ENCODE data around the gene ATG9B. TPM values are rescaled to one million over a fixed set of nuclear protein-coding genes. Genes with fewer than 3 reads are reported as not detected.

The ATG9B gene
- total and polyA plus RNA-seq, 9 of the 15 experiments (the other 6 are each of a cell fraction or from before 2014, with no cell fraction given) = 0.29 to 8.0 (median 2.1) TPM

- TF ChIP-seq KDM5B (IDR thresholded peaks at IDR 0.05; ENCODE audit: insufficient replicate concordance, low read depth, low read length) = peak; percentile 86
- TF ChIP-seq TCF7L2 (IDR thresholded peaks at IDR 0.05; ENCODE audit: low read depth, low read length) = no peak
- TF ChIP-seq ZMIZ1 (IDR thresholded peaks at IDR 0.05; ENCODE audit: low read depth in 2 of 2, low read length in 2 of 2) = 0 out of 4 replicates have a peak, but pooled peaks of 1 of the 2 experiments have one; percentile 10
- TF ChIP-seq MYNN (IDR thresholded peaks at IDR 0.05) = peak; percentile 12; the same call in 1 of the 2 replicates
- TF ChIP-seq MYNN (CRISPR knock-in tag; IDR thresholded peaks at IDR 0.05) = no peak
- peak; percentile 87; the same call in 1 of the 2 replicates for TF ChIP-seq GATAD2A (IDR thresholded peaks at IDR 0.05)
- TF ChIP-seq PHF8 (IDR thresholded peaks at IDR 0.05; ENCODE audit: borderline replicate concordance, low read length) = peak; percentile 88; the same call in 1 of the 2 replicates
- TF ChIP-seq SIN3A (IDR thresholded peaks at IDR 0.05; ENCODE audit: borderline replicate concordance in 2 of 2, control insufficient read depth in 1 of 2, low read depth in 2 of 2, low read length in 2 of 2) = peak; percentile 49 to 76; a peak in 3 of 4 replicates
- 0 out of 4 replicates have a peak, but pooled peaks of 1 of the 2 experiments have one; percentile 47 for TF ChIP-seq SRF (CRISPR knock-in tag; IDR thresholded peaks at IDR 0.05)
- TF ChIP-seq WHSC1 (IDR thresholded peaks at IDR 0.05; ENCODE audit: low read length) = no peak
- no peak for TF ChIP-seq ZNF41 (CRISPR knock-in tag; conservative IDR thresholded peaks at IDR 0.05)
- peak in 1 of 2 experiments; percentile 59; a peak in 2 of 4 replicates for TF ChIP-seq NONO (IDR thresholded peaks at IDR 0.05; ENCODE audit: low read depth in 2 of 2, low read length in 1 of 2)
- TF ChIP-seq POLR2AphosphoS5 (IDR thresholded peaks at IDR 0.05; ENCODE audit: control insufficient read depth, insufficient read depth, low read depth, low read length) = peak; percentile 57; the same call in 1 of the 2 replicates
- no peak for TF ChIP-seq CEBPZ (IDR thresholded peaks at IDR 0.05; ENCODE audit: borderline replicate concordance, low read depth, low read length)
These were observed 49.6 kb downstream of the ATG9B start (continued) for GRCh38 chr7:150974468-150975391.
